ENCODE measurements around the gene UBE2E1. TPM values are rescaled to one million over a fixed set of nuclear protein-coding genes. Genes with fewer than 3 reads are reported as not detected.
"Not testable (repeated sequence)": the region's sequence is repeated elsewhere in the genome, so short reads cannot be mapped to it uniquely, and the experiment has no call there.

UBE2E1 gene
- polyA plus RNA-seq, 1 experiment = 134 TPM

GRCh38 chr3:23916886-23917678 is 111.3 kb downstream of the UBE2E1 start, which contains the start of the genes NKIRAS1 and RPL15:
TSS of gene NKIRAS1 (minus strand) at chr3:23916990. CDS start at chr3:23910904, 6,086 bp downstream.
TSS of gene RPL15 (plus strand) at chr3:23917132. CDS start at chr3:23917860, 728 bp downstream.
- TF ChIP-seq, protein P1, sequence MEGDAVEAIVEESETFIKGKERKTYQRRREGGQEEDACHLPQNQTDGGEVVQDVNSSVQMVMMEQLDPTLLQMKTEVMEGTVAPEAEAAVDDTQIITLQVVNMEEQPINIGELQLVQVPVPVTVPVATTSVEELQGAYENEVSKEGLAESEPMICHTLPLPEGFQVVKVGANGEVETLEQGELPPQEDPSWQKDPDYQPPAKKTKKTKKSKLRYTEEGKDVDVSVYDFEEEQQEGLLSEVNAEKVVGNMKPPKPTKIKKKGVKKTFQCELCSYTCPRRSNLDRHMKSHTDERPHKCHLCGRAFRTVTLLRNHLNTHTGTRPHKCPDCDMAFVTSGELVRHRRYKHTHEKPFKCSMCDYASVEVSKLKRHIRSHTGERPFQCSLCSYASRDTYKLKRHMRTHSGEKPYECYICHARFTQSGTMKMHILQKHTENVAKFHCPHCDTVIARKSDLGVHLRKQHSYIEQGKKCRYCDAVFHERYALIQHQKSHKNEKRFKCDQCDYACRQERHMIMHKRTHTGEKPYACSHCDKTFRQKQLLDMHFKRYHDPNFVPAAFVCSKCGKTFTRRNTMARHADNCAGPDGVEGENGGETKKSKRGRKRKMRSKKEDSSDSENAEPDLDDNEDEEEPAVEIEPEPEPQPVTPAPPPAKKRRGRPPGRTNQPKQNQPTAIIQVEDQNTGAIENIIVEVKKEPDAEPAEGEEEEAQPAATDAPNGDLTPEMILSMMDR (IDR thresholded peaks at IDR 0.05; ENCODE audit: low read depth, low read length) = peak; percentile 60
- H3K4me3 ChIP-seq (ENCODE audit: low read depth, low read length) = peak within 1 kb of the TSS; percentile 98
- ChIA-PET POLR2A (interaction anchor here (0.6 to 2.7 kb wide), 49 partner anchors 8 to 572 kb away, joined by 3 to 33 read pairs (median 5); no protein-coding TSS in a partner anchor), CTCF (interaction anchor here (2.0 kb wide), 1 partner anchor 28 kb away, joined by 9 read pairs; no protein-coding TSS in a partner anchor)
- DNase-seq (ENCODE audit: low read depth, low spot score) = peak; percentile 91
- H3K27me3 ChIP-seq (ENCODE audit: control insufficient read depth, insufficient read depth, low read length) = no peaks in the 10 kb centered on the region
- peak within 1 kb of the TSS; percentile 75 for H3K27ac ChIP-seq (ENCODE audit: low read depth, low read length)
- H3K9me3 ChIP-seq (ENCODE audit: control insufficient read depth, insufficient read depth, low read length) = peaks cover 5% of the 10 kb centered on the region; the same call in 1 of the 2 replicates

GRCh38 chr3:23917679-23918303 is 112.0 kb downstream of the UBE2E1 start:
- H3K9me3 ChIP-seq (ENCODE audit: control insufficient read depth, insufficient read depth, low read length); H3K27me3 ChIP-seq (ENCODE audit: control insufficient read depth, insufficient read depth, low read length); DNase-seq (ENCODE audit: low read depth, low spot score): not testable (repeated sequence)
- Histone ChIP-seq H3K27ac (ENCODE audit: low read depth, low read length) (peak overlapping the region; percentile 75), H3K4me3 (ENCODE audit: low read depth, low read length) (peak overlapping the region; percentile 98)
- CTCF ChIA-PET = interaction anchor here (1.7 kb wide), 1 partner anchor 29 kb away, joined by 7 read pairs; no protein-coding TSS in a partner anchor
- POLR2A ChIA-PET = interaction anchor here (1.1 to 2.7 kb wide), 13 partner anchors 9 to 77 kb away, joined by 3 to 33 read pairs (median 7); no protein-coding TSS in a partner anchor

- H3K9me3 ChIP-seq (ENCODE audit: control insufficient read depth, insufficient read depth, low read length); H3K27me3 ChIP-seq (ENCODE audit: control insufficient read depth, insufficient read depth, low read length); DNase-seq (ENCODE audit: low read depth, low spot score); H3K27ac ChIP-seq (ENCODE audit: low read depth, low read length): not testable (repeated sequence)
- ChIA-PET CTCF (interaction anchor here (1.7 kb wide), 1 partner anchor 30 kb away, joined by 7 read pairs; no protein-coding TSS in a partner anchor), POLR2A (interaction anchor here (1.9 to 2.7 kb wide), 3 partner anchors 9 to 63 kb away, joined by 7 to 33 read pairs (median 8); no protein-coding TSS in a partner anchor)
- H3K4me3 ChIP-seq (ENCODE audit: low read depth, low read length) = peak overlapping the region; percentile 98
Observed at GRCh38 chr3:23918331-23918730, 112.6 kb downstream of the UBE2E1 start.

DNA sequence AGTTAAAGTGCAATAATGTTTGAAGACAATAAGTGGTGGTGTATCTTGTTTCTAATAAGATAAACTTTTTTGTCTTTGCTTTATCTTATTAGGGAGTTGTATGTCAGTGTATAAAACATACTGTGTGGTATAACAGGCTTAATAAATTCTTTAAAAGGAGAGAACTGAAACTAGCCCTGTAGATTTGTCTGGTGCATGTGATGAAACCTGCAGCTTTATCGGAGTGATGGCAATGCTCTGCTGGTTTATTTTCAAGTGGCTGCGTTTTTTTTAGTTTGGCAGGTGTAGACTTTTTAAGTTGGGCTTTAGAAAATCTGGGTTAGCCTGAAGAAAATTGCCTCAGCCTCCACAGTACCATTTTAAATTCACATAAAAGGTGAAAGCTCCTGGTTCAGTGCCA is 113.9 kb downstream of the UBE2E1 start:
- H3K4me3 ChIP-seq (ENCODE audit: low read depth, low read length) = no peak overlapping the region
- TF ChIP-seq, protein P1 (IDR thresholded peaks at IDR 0.05; ENCODE audit: low read depth, low read length) = no peak
- H3K27me3 ChIP-seq (ENCODE audit: control insufficient read depth, insufficient read depth, low read length) = no peaks in the 10 kb centered on the region
- ChIA-PET CTCF (no interaction called here), POLR2A (no interaction called here)
- H3K9me3 ChIP-seq (ENCODE audit: control insufficient read depth, insufficient read depth, low read length) = peaks cover 5% of the 10 kb centered on the region; the same call in 1 of the 2 replicates
- DNase-seq (ENCODE audit: low read depth, low spot score) = no peak
- H3K27ac ChIP-seq (ENCODE audit: low read depth, low read length) = no peak overlapping the region

GRCh38 chr3:23920151-23920655 is 114.4 kb downstream of the UBE2E1 start:
- TF ChIP-seq, protein P1 (IDR thresholded peaks at IDR 0.05; ENCODE audit: low read depth, low read length) = no peak
- CTCF ChIA-PET = no interaction called here
- no peak overlapping the region for H3K4me3 ChIP-seq (ENCODE audit: low read depth, low read length)
- H3K27me3 ChIP-seq (ENCODE audit: control insufficient read depth, insufficient read depth, low read length) = no peaks in the 10 kb centered on the region
- no peak for DNase-seq (ENCODE audit: low read depth, low spot score)
- H3K9me3 ChIP-seq (ENCODE audit: control insufficient read depth, insufficient read depth, low read length) = peaks cover 5% of the 10 kb centered on the region; the same call in 1 of the 2 replicates
- H3K27ac ChIP-seq (ENCODE audit: low read depth, low read length) = no peak overlapping the region
- POLR2A ChIA-PET = no interaction called here

All from AG04450 (cell line).